Fibroblast of skin of left biceps (primary cell): ENCODE data around the gene ARPC1A.
A peak's percentile ranks its signal among the peaks of the same experiment; 100 is the strongest.
"Not testable (repeated sequence)": the region's sequence is repeated elsewhere in the genome, so short reads cannot be mapped to it uniquely, and the experiment has no call there.

Source experiments
- DNase-seq, 2 experiments: peaks; one replicate each; pipeline ENCODE4 v3.0.0-alpha.2; 2013; ENCODE audit warnings: low read depth in 2 of 2

ARPC1A gene

GRCh38 chr7:99325592-99326407 lies at the start of gene ARPC1A:
ARPC1A (plus strand) TSS chr7:99325898; CDS start chr7:99333354, 7,456 bp downstream.
- DNase-seq = peak; percentile 73 to 75

GRCh38 chr7:99278180-99278579 lies 47.5 kb upstream of the ARPC1A start:
- no peak for DNase-seq

GRCh38 chr7:99284165-99284564 lies 41.5 kb upstream of the ARPC1A start:
- not testable (repeated sequence) for DNase-seq

GRCh38 chr7:99287779-99288534 lies 37.7 kb upstream of the ARPC1A start:
- DNase-seq = no peak

- no peak for DNase-seq
Measured at GRCh38 chr7:99289185-99289584, 36.5 kb upstream of the ARPC1A start.

GRCh38 chr7:99290148-99290547 lies 35.5 kb upstream of the ARPC1A start:
- DNase-seq = not testable (repeated sequence)

- DNase-seq = no peak
Measured at GRCh38 chr7:99290980-99291607, 34.6 kb upstream of the ARPC1A start.

GRCh38 chr7:99292127-99292526 lies 33.6 kb upstream of the ARPC1A start:
- DNase-seq = no peak

GRCh38 chr7:99293167-99293566 lies 32.5 kb upstream of the ARPC1A start:
- DNase-seq = no peak

- no peak for DNase-seq
Measured at GRCh38 chr7:99293650-99294049, 32.0 kb upstream of the ARPC1A start.

GRCh38 chr7:99296471-99296870 lies 29.2 kb upstream of the ARPC1A start:
- no peak for DNase-seq

GRCh38 chr7:99301496-99301895 lies 24.2 kb upstream of the ARPC1A start:
- DNase-seq = no peak

- DNase-seq = no peak
Measured at GRCh38 chr7:99305473-99306260, 20.0 kb upstream of the ARPC1A start.

- DNase-seq = no peak
Measured at GRCh38 chr7:99308461-99309074, 17.1 kb upstream of the ARPC1A start.

- DNase-seq = no peak
Measured at GRCh38 chr7:99309111-99309510, 16.6 kb upstream of the ARPC1A start.

GRCh38 chr7:99310004-99310403 lies 15.7 kb upstream of the ARPC1A start:
- DNase-seq = no peak

GRCh38 chr7:99311702-99312101 lies 14.0 kb upstream of the ARPC1A start:
- no peak for DNase-seq

GRCh38 chr7:99312316-99313203 lies 13.1 kb upstream of the ARPC1A start:
- peak; percentile 13 to 16 for DNase-seq

GRCh38 chr7:99313204-99313573 lies 12.5 kb upstream of the ARPC1A start:
- DNase-seq = no peak

GRCh38 chr7:99314504-99314903 lies 11.2 kb upstream of the ARPC1A start:
- no peak for DNase-seq
